Measurements from ENCODE around the gene CRHBP.
"Not testable (repeated sequence)": the region's sequence is repeated elsewhere in the genome, so short reads cannot be mapped to it uniquely, and the experiment has no call there.

The CRHBP gene

GRCh38 chr5:76952795-76953536 lies at the start of gene CRHBP:
CRHBP (plus strand) TSS chr5:76953045; CDS start chr5:76953135, 90 bp downstream.
- DNase-seq, result no peak

- no peak for DNase-seq
Observed at GRCh38 chr5:76908166-76908565, 44.7 kb upstream of the CRHBP start.

GRCh38 chr5:76910344-76910933 lies 42.4 kb upstream of the CRHBP start:
- not testable (repeated sequence) for DNase-seq

- DNase-seq, result not testable (repeated sequence)
Observed at GRCh38 chr5:76914671-76915070, 38.2 kb upstream of the CRHBP start.

GRCh38 chr5:76918539-76918938 lies 34.3 kb upstream of the CRHBP start:
- no peak for DNase-seq

- DNase-seq, result no peak
Observed at GRCh38 chr5:76920491-76920890, 32.4 kb upstream of the CRHBP start.

GRCh38 chr5:76926329-76927105 lies 26.3 kb upstream of the CRHBP start:
- DNase-seq, result no peak

- DNase-seq, result no peak
Observed at GRCh38 chr5:76927961-76928360, 24.9 kb upstream of the CRHBP start.

GRCh38 chr5:76930083-76930482 lies 22.8 kb upstream of the CRHBP start:
- no peak for DNase-seq

- DNase-seq, result no peak
Observed at GRCh38 chr5:76938177-76938576, 14.7 kb upstream of the CRHBP start.

GRCh38 chr5:76941000-76941399 lies 11.8 kb upstream of the CRHBP start:
- no peak for DNase-seq

- DNase-seq, result no peak
Observed at GRCh38 chr5:76941442-76941841, 11.4 kb upstream of the CRHBP start.

GRCh38 chr5:76942581-76942980 lies 10.3 kb upstream of the CRHBP start:
- no peak for DNase-seq

GRCh38 chr5:76943006-76943405 lies 9.8 kb upstream of the CRHBP start:
- DNase-seq, result no peak

- DNase-seq, result no peak
Observed at GRCh38 chr5:76944638-76945037, 8.2 kb upstream of the CRHBP start.

GRCh38 chr5:76945238-76945637 lies 7.6 kb upstream of the CRHBP start:
- DNase-seq, result not testable (repeated sequence)

GRCh38 chr5:76946090-76946489 lies 6.8 kb upstream of the CRHBP start:
- DNase-seq, result no peak

- no peak for DNase-seq
Observed at GRCh38 chr5:76947082-76947503, 5.8 kb upstream of the CRHBP start.

- DNase-seq, result no peak
Observed at GRCh38 chr5:76953551-76954382, 922 bp downstream of the CRHBP start.

- no peak for DNase-seq
Observed at GRCh38 chr5:76954383-76954763, 1.5 kb downstream of the CRHBP start.

- no peak for DNase-seq
Observed at GRCh38 chr5:76956033-76956432, 3.2 kb downstream of the CRHBP start.

GRCh38 chr5:76958991-76959767 lies 6.3 kb downstream of the CRHBP start:
- no peak for DNase-seq
